K562 (cell line): Measurements from ENCODE around the gene PID1. TPM values are rescaled to one million over a fixed set of nuclear protein-coding genes. Genes with fewer than 3 reads are reported as not detected.

ENCODE experiments used
- ATAC-seq: fragments of 200-7000 bp; cut with Tn5 transposase; 3 replicates; pipeline ENCODE4 v1.9.1; 2020; ENCODE audit warnings: moderate library complexity
- BruUV-seq: library from RNA; stranded (reverse); fragments of 400-500 nt; replicated peaks from 2 replicates; lab custom pipeline; 2021; lab: Mats Ljungman, UMichigan
- CTCF ChIA-PET: fragments of 300-600 bp; formaldehyde crosslinking; extraction: SDS; loops from one replicate; lab custom pipeline; 2021; ENCODE audit warnings: low intra/inter-chr PET ratio; lab: Yijun Ruan, JAX
- POLR2A ChIA-PET: fragments of 300-600, 350-650 bp; sonication (Branson Sonifier 250); formaldehyde crosslinking; extraction: SDS; loops from one replicate; lab custom pipeline; 2021; ENCODE audit warnings: antibody characterized with exemption, inconsistent platforms; lab: Yijun Ruan, JAX
- DNase-seq, 4 experiments: peaks; one replicate each; pipeline versions ENCODE4 v3.0.0 to v3.0.0-alpha.2; 2011 to 2018; ENCODE audit warnings: low spot score in 3 of 4, mixed read lengths in 3 of 4; ENCODE audit errors: extremely low read depth in 1 of 4
- FAIRE-seq: peaks from 2 replicates; lab custom pipeline; 2011; peaks lifted over from hg19 to GRCh38; lab: Jason Lieb, UNC
- H2AFZ ChIP-seq: 2 replicates; pipeline ENCODE4 v1.6.0; 2011; ENCODE audit warnings: low read depth, low read length, control low read depth, inconsistent platforms
- H3K27ac ChIP-seq: fragments of 200-600 bp; 3 replicates; pipeline ENCODE4 v1.8.0; 2011; ENCODE audit warnings: low read depth, mild to moderate bottlenecking, control low read depth, inconsistent platforms, low read length, moderate library complexity, mixed read lengths; ENCODE audit errors: extremely low read depth
- H3K27me3 ChIP-seq, 2 experiments: fragments of 300-600 bp in 1 of 2; 2 replicates in 1 of 2; 3 replicates in 1 of 2; pipeline versions ENCODE4 v1.6.0 to v1.8.0; 2011; ENCODE audit warnings: inconsistent platforms in 2 of 2, low read length in 2 of 2, mild to moderate bottlenecking in 1 of 2, mixed read lengths in 1 of 2, moderate library complexity in 1 of 2; ENCODE audit not compliant: control insufficient read depth in 2 of 2, insufficient read depth in 2 of 2
- H3K36me3 ChIP-seq: fragments of 300-600 bp; 3 replicates; pipeline ENCODE4 v1.8.0; 2011; ENCODE audit warnings: mild to moderate bottlenecking, low read length, inconsistent platforms; ENCODE audit not compliant: control insufficient read depth, insufficient read depth
- H3K4me1 ChIP-seq, 2 experiments: fragments of 200-600 bp in 1 of 2; replicated peaks in 1 of 2; 2 replicates in 1 of 2; 3 replicates in 1 of 2; pipeline versions ENCODE4 v1.5.1 to v1.8.0; 2011; ENCODE audit warnings: inconsistent platforms in 2 of 2, low read length in 2 of 2, mild to moderate bottlenecking in 1 of 2, mixed read lengths in 1 of 2, moderate library complexity in 1 of 2; ENCODE audit not compliant: control insufficient read depth in 2 of 2, insufficient read depth in 2 of 2
- H3K4me2 ChIP-seq: 2 replicates; pipeline ENCODE4 v1.6.1; 2011; ENCODE audit warnings: low read length, control low read depth, inconsistent platforms, mixed read lengths; ENCODE audit not compliant: insufficient read depth
- H3K4me3 ChIP-seq: fragments of 200-600 bp; sonication (generic), shearing (Covaris generic); 2 replicates; pipeline ENCODE4 v1.5.1; 2016; ENCODE audit warnings: control low read depth, inconsistent platforms
- H3K79me2 ChIP-seq: fragments of 200-600 bp; 3 replicates; pipeline ENCODE4 v1.8.0; 2011; ENCODE audit warnings: low read length, inconsistent platforms; ENCODE audit not compliant: control insufficient read depth, insufficient read depth
- H3K9ac ChIP-seq, 2 experiments: 2 replicates each; pipeline versions ENCODE4 v1.6.0 to v1.6.1; 2011; ENCODE audit warnings: low read depth in 2 of 2, low read length in 2 of 2, control low read depth in 1 of 2, inconsistent platforms in 1 of 2, mild to moderate bottlenecking in 1 of 2, mixed read lengths in 1 of 2; ENCODE audit not compliant: insufficient read depth in 1 of 2
- H3K9me1 ChIP-seq: one replicate; pipeline ENCODE4 v1.6.0; 2011; ENCODE audit warnings: inconsistent platforms, mild to moderate bottlenecking, low read length, moderate library complexity; ENCODE audit not compliant: control insufficient read depth, insufficient read depth
- H3K9me3 ChIP-seq: replicated peaks from 2 replicates; pipeline ENCODE4 v1.5.1; 2011; ENCODE audit warnings: low read depth, low read length, inconsistent platforms; ENCODE audit not compliant: control insufficient read depth, insufficient read depth
- H4K20me1 ChIP-seq: replicated peaks from 2 replicates; pipeline ENCODE4 v1.6.1; 2011; ENCODE audit warnings: low read length, inconsistent platforms, mixed read lengths; ENCODE audit not compliant: control insufficient read depth, insufficient read depth
- EGR1 ChIP-seq: fragments of 450-650 bp; conservative IDR thresholded peaks from 2 replicates; pipeline ENCODE4 v1.6.1; 2017; ENCODE audit warnings: mild to moderate bottlenecking
- ESRRA ChIP-seq: fragments of 450-650 bp; IDR thresholded peaks from 2 replicates; pipeline ENCODE4 v1.6.1; 2014; ENCODE audit warnings: low read depth, mild to moderate bottlenecking, moderate library complexity, borderline replicate concordance
- ETS2 ChIP-seq: IDR thresholded peaks from 2 replicates; pipeline ENCODE4 v1.6.1; 2016; ENCODE audit warnings: borderline replicate concordance, missing genetic modification characterization, mild to moderate bottlenecking, moderate library complexity, missing compliant biosample characterization; ENCODE audit not compliant: poor library complexity, severe bottlenecking
- FUS ChIP-seq: fragments of 200-400 bp; formaldehyde crosslinking; optimal IDR thresholded peaks from 2 replicates; pipeline ENCODE3; 2017; ENCODE audit warnings: low read depth, low read length
- HDAC8 ChIP-seq: fragments of 450-650 bp; IDR thresholded peaks from 2 replicates; pipeline ENCODE4 v1.6.1; 2016; ENCODE audit warnings: mild to moderate bottlenecking, missing genetic modification characterization, moderate library complexity, missing compliant biosample characterization
- MITF ChIP-seq: IDR thresholded peaks from 2 replicates; pipeline ENCODE4 v1.6.1; 2014; ENCODE audit warnings: antibody characterized with exemption
- PTRF ChIP-seq: fragments of 450-650 bp; IDR thresholded peaks from 2 replicates; pipeline ENCODE4 v1.6.1; 2016; ENCODE audit warnings: mild to moderate bottlenecking, missing genetic modification characterization, missing compliant biosample characterization
- RNF2 ChIP-seq: sonication (generic); IDR thresholded peaks from 2 replicates; pipeline ENCODE4 v1.6.1; 2016
- YBX1 ChIP-seq: fragments of 450-650 bp; IDR thresholded peaks from 2 replicates; pipeline ENCODE4 v1.7.1; 2016; ENCODE audit warnings: mild to moderate bottlenecking
- ZBTB11 ChIP-seq, 3 experiments: fragments of 200-800 bp in 1 of 3; fragments of 250-450 bp in 1 of 3; fragments of 450-650 bp in 1 of 3; sonication (Bioruptor Pico) in 1 of 3; sonication (Bioruptor generic) in 1 of 3; formaldehyde crosslinking in 1 of 3; IDR thresholded peaks; 2 replicates each; pipeline versions ENCODE4 v1.6.1 to v1.8.0; 2016 to 2022; ENCODE audit warnings: mild to moderate bottlenecking in 2 of 3, missing genetic modification characterization in 2 of 3, missing compliant biosample characterization in 1 of 3, moderate library complexity in 1 of 3
- WGBS: fragments of 100-300 bp; shearing (Covaris generic); methylation state at CpG from one replicate; pipeline ENCODE4 v1.1.6; 2016; ENCODE audit warnings: low coverage, mixed read lengths; ENCODE audit not compliant: insufficient coverage; ENCODE audit errors: missing lambda C conversion rate; 5-methylcytosine and 5-hydroxymethylcytosine counted together
- in situ Hi-C: fragments of 300-500 bp; cut with MboI; formaldehyde crosslinking; loops from 4 replicates; pipeline ENCODE4 v1.15.0; 2018; ENCODE audit warnings: inconsistent platforms, mixed read lengths
- intact Hi-C: fragments of 100-400 bp; cut with micrococcal nuclease; formaldehyde crosslinking; loops from 2 replicates; pipeline ENCODE4 v1.14.2; 2022
- polyA plus RNA-seq, 8 experiments: library from polyadenylated mRNA; depleted of rRNA in 4 of 8; stranded (reverse) in 5 of 8; unstranded in 3 of 8; fragments of >200 nt; fragmentation: Nextera tagmentation in 2 of 8; fragmentation: Illumina TruSeq in 1 of 8; extraction: Ambion mirVana in 2 of 8; extraction: Trizol in 1 of 8; gene quantifications; 2 replicates each; pipeline versions ENCODE4 v1.2.1 to v1.2.3, GENCODE V29; 2011 to 2014; ENCODE audit warnings: inconsistent platforms in 1 of 8, missing spikeins in 1 of 8
- total RNA-seq, 7 experiments: library from RNA; depleted of rRNA in 6 of 7; stranded (reverse); fragments of >200 nt in 6 of 7; fragmentation: Illumina TruSeq in 2 of 7; extraction: Trizol in 2 of 7; gene quantifications; 2 replicates each; pipeline versions ENCODE4 v1.2.1 to v1.2.3, GENCODE V29; 2011 to 2021; ENCODE audit warnings: low replicate concordance in 1 of 7

The PID1 gene
- total and polyA plus RNA-seq, 9 of the 15 experiments (the other 6 are each of a cell fraction or from before 2014, with no cell fraction given), result not detected

GRCh38 chr2:229173825-229174359 lies 97.2 kb downstream of the PID1 start:
- H3K27me3 ChIP-seq, result no peaks in the 10 kb centered on the region
- H2AFZ ChIP-seq, result no peak overlapping the region
- H4K20me1 ChIP-seq, result no peaks in the 10 kb centered on the region
- H3K4me1 ChIP-seq, result no peaks in the 10 kb centered on the region
- no peak for ATAC-seq
- no peak overlapping the region for H3K9ac ChIP-seq
- no TSS peak for BruUV-seq
- no peaks in the 10 kb centered on the region for H3K9me1 ChIP-seq
- no peaks in the 10 kb centered on the region for H3K9me3 ChIP-seq
- CTCF ChIA-PET, result no interaction called here
- H3K27ac ChIP-seq, result no peak overlapping the region
- H3K4me2 ChIP-seq, result no peak overlapping the region
- H3K36me3 ChIP-seq, result no peaks in the 10 kb centered on the region
- no peak for FAIRE-seq
- in situ Hi-C loops, result no loop called here
- no peak for DNase-seq
- H3K79me2 ChIP-seq, result no peaks in the 10 kb centered on the region
- no peak for TF ChIP-seq ESRRA
- TF ChIP-seq RNF2, result no peak
- TF ChIP-seq ETS2, result no peak
- no peak for TF ChIP-seq PTRF (tag)
- no peak for TF ChIP-seq MITF
- no peak for TF ChIP-seq EGR1
- TF ChIP-seq YBX1, result no peak
- no peak for TF ChIP-seq ZBTB11 (CRISPR knock-in tag; IDR thresholded peaks at IDR 0.05)
- TF ChIP-seq FUS, result no peak
- TF ChIP-seq HDAC8, result no peak
- intact Hi-C loops, result no loop called here
- no peak overlapping the region for H3K4me3 ChIP-seq
- POLR2A ChIA-PET, result no interaction called here
- WGBS, result 3% methylated on average over 3 of the region's 3 CpGs
